Measurements from ENCODE around the gene DUXB. TPM values are rescaled to one million over a fixed set of nuclear protein-coding genes. Genes with fewer than 3 reads are reported as not detected.

Gene DUXB
- total and polyA plus RNA-seq, 2 donors (not counting 3 experiments of a cell fraction or from before 2014, with no cell fraction given): not detected

- FAIRE-seq: no peak
- intact Hi-C loops (cut with micrococcal nuclease): no loop called here
- Histone ChIP-seq H3K4me3 (replicated peaks in 1 of 3; ENCODE audit: insufficient read depth in 1 of 3, low read depth in 1 of 3, low read length in 3 of 3) (no peak overlapping the region), H3K27me3 (ENCODE audit: control insufficient read depth in 2 of 2, insufficient read depth in 2 of 2, low read length in 2 of 2) (no peaks in the 10 kb centered on the region), H3K27ac (ENCODE audit: insufficient read depth, low read depth, low read length) (no peak overlapping the region), H4K20me1 (replicated peaks; ENCODE audit: control insufficient read depth, extremely low read depth, insufficient read depth, low read length) (no peaks in the 10 kb centered on the region), H3K9me1 (replicated peaks; ENCODE audit: control insufficient read depth, extremely low read depth, insufficient read depth, low read length) (no peaks in the 10 kb centered on the region), H3K4me1 (ENCODE audit: control insufficient read depth, extremely low read depth, insufficient read depth, low read length) (no peaks in the 10 kb centered on the region), H3K9ac (replicated peaks; ENCODE audit: extremely low read depth, insufficient read depth, low read length) (no peak overlapping the region), H3K79me2 (ENCODE audit: control insufficient read depth, insufficient read depth, low read length) (no peaks in the 10 kb centered on the region), H2AFZ (ENCODE audit: low read depth, low read length) (no peak overlapping the region), H3K9me3 (replicated peaks; ENCODE audit: control insufficient read depth, insufficient read depth, low read length) (no peaks in the 10 kb centered on the region), H3K4me2 (ENCODE audit: insufficient read depth, low read length) (no peak overlapping the region), H3K36me3 (ENCODE audit: control insufficient read depth in 2 of 2, extremely low read depth in 1 of 2, insufficient read depth in 2 of 2, low read length in 2 of 2) (no peaks in the 10 kb centered on the region)
- TF ChIP-seq GATA2 (IDR thresholded peaks at IDR 0.05; ENCODE audit: insufficient read depth, insufficient read length, low read depth, low read length) (no peak), MYC (IDR thresholded peaks at IDR 0.05; ENCODE audit: low read depth, low read length) (no peak), EZH2 (IDR thresholded peaks at IDR 0.05; ENCODE audit: borderline replicate concordance, low read depth, low read length, severe bottlenecking) (no peak), JUN (IDR thresholded peaks at IDR 0.05; ENCODE audit: borderline replicate concordance, insufficient read depth, insufficient read length, low read depth) (no peak), POLR2AphosphoS5 (IDR thresholded peaks at IDR 0.05; ENCODE audit: insufficient read depth, low read depth, low read length) (no peak), POLR2A (IDR thresholded peaks at IDR 0.05; ENCODE audit: low read depth, low read length) (no peak), FOS (IDR thresholded peaks at IDR 0.05; ENCODE audit: borderline replicate concordance, insufficient read depth, low read length) (no peak), MAX (IDR thresholded peaks at IDR 0.05; ENCODE audit: insufficient read depth, insufficient read length) (no peak), CTCF (IDR thresholded peaks at IDR 0.05; ENCODE audit: extremely low read depth in 1 of 2, insufficient read depth in 1 of 2, low read depth in 1 of 2, low read length in 2 of 2) (no peak)
- DNase-seq (ENCODE audit: low read depth, low spot score): no peak
- dilution Hi-C loops (cut with MboI; ENCODE audit: extremely low pct_ligation_motif_present, low sequenced_read_pairs): no loop called here
- ChIA-PET POLR2A (interaction anchor here (0.6 kb wide), 1 partner anchor 208 kb away, joined by 6 read pairs; no protein-coding TSS in a partner anchor), CTCF (no interaction called here)
- BruUV-seq (replicated peaks): no TSS peak
Measured at GRCh38 chr16:75697571-75697970, 3.7 kb downstream of the DUXB start.
